HG03354 (cell line): Measurements from ENCODE around the gene VARS2.
"Not testable (repeated sequence)": the region's sequence is repeated elsewhere in the genome, so short reads cannot be mapped to it uniquely, and the experiment has no call there.

Experiments used
- ATAC-seq: cut with Tn5 transposase; IDR thresholded peaks from one replicate; pipeline ENCODE4 v1.9.1; 2021; ENCODE audit warnings: mild to moderate bottlenecking; ENCODE audit not compliant: unreplicated experiment, poor library complexity, severe bottlenecking

The VARS2 gene

DNA sequence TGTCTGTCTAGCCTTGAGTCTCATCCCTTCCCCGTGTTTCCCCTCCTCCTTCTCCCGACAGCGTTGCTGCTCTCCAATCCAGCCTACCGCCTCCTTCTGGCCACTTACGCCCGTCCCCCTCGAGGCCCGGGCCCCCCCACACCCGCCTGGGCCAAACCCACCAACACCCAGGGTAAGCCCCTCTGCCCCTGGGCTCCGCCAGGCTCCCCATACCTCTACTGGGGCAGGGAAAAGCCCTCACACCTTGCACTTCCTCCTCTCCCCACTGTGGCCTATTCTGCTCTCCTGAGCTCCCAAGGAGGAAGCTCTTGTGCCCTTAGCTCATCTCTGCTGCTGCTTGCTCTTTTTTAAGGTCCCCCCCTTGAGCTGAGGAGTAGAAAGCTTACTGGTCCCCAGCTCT lies 18.7 kb upstream of the VARS2 start:
- ATAC-seq: no peak

DNA sequence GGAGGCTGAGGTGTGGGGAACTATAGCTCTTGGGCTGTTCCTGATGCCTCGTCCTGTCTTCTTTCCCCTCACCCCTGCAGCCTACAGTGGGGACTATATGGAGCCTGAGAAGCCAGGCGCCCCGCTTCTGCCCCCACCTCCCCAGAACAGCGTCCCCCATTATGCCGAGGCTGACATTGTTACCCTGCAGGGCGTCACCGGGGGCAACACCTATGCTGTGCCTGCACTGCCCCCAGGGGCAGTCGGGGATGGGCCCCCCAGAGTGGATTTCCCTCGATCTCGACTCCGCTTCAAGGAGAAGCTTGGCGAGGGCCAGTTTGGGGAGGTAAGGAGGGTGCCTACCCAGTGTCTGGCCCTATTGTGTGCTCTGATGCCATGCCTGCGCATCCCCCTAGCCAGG lies 17.5 kb upstream of the VARS2 start:
- no peak for ATAC-seq

DNA sequence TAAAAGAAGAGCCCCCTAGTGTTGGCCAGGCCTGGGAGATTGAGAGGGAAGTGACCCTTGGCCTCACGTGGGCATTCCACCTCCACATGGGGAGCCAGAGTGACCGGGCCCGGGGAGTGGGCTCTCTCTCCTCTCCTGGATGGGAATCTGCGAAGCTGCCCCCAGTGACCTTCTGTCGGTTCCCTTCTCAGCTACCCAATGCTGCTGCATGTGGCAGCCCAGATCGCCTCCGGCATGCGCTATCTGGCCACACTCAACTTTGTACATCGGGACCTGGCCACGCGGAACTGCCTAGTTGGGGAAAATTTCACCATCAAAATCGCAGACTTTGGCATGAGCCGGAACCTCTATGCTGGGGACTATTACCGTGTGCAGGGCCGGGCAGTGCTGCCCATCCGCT lies 16.2 kb upstream of the VARS2 start:
- no peak for ATAC-seq

DNA sequence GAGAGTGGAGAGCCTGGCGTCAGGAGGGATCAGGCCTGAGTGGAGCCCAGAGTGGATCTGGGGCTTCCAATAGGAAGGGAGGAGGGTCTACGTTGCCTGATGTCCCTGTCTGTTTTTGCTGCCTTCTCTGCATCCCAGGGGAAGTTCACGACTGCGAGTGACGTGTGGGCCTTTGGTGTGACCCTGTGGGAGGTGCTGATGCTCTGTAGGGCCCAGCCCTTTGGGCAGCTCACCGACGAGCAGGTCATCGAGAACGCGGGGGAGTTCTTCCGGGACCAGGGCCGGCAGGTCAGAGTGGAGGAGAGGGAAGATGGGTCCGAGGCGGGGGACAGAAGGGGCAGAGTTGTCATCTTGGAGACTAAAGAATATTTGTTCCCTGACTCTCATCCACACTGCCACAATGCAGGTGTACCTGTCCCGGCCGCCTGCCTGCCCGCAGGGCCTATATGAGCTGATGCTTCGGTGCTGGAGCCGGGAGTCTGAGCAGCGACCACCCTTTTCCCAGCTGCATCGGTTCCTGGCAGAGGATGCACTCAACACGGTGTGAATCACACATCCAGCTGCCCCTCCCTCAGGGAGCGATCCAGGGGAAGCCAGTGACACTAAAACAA lies 15.2 kb upstream of the VARS2 start:
- ATAC-seq: no peak

DNA sequence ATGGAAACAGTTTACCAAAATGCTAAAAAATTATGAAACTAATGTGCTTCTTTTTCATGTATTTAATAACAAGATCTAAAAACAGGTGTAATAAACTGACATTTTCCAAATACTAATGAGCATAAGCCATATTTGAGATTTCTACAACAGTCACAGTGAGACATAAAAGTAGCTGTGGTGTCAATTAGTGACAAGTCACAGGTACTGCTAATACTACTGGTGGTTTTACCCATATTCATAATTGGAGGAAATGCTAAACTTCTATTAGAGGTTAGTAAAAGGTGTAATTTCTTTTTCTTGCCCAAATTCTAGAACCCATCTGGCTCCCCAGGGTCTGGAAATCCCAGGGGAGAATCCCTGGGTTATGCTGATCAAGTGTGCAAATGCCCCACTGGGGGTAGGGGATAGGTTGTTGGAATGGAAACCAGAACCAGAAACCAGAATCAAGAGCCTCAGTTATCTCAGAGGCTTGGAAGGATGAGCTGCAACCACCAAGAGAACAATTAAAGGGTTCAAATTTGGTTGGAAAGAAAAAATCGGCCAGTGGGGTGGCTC lies 13.1 kb upstream of the VARS2 start:
- ATAC-seq: no peak

DNA sequence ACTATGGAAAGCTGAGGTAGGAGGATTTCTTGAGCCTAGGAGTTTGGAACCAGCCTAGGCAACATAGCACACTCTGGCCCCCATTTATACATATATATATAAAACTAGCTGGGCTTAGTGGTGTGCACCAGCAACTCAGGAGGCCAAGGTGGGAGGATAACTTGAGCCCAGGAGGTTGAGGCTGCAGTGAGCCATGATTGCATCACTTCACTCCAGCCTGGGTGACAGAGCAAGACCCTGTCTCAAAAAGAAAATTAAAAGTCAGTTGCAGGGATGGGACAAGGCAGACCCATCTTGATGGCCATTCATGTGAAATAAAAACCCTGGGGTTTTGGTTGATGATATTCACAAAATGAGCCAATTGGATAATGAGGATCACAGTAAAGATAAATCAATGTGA lies 12.6 kb upstream of the VARS2 start:
- no peak for ATAC-seq

DNA sequence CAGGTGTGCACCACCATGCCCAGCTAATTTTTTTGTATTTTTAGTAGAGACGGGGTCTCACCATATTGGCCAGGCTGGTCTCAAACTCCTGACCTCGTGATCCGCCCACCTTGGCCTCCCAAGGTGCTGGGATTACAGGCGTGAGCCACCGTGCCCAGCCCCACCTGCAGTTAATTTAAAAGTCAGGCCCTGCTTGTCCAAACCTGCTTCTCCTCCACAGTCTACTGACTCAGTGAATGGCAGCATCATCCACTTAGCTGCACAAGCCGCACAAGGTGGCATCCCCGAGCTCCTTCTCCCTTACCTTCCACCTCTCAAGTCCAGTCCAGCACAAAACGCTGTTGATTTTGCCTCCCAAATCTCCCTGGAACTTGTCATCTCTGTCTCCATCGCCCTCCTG lies 11.8 kb upstream of the VARS2 start:
- not testable (repeated sequence) for ATAC-seq

DNA sequence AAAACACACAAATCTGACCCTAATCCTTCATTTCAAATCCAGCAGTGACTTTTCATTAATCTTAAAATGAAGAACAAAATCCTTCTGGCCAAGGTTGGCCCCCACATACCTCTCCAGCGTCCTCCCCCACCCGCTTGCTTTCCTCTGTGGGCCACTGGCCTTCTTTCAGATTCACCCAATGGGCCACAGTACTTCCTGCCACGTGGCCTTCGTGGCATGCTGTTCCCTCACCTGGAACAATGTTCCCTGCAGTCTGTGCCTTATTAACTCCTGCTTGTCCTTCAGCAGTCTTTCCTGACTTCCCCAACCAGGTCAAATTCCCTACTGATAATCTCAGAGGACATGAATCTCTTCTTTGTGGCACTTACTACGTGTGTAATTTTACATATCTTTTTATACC lies 11.3 kb upstream of the VARS2 start:
- no peak for ATAC-seq

DNA sequence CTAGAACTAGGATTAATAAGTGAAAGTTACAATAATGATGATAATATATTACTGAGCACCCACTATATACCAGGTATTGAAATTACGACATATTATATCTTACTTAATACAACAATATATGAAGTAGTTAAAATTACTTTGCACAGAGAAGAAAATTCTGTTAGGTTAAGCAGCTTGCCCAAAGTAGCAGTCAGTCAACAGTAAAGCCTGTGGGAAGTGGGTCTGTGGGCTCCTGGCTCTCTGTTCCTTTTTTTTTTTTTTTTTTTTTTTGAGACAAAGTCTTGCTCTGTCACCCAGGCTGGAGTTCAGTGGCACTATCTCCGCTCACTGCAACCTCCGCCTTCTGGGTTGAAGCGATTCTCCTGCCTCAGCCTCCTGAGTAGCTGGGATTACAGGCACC lies 10.8 kb upstream of the VARS2 start:
- no peak for ATAC-seq

DNA sequence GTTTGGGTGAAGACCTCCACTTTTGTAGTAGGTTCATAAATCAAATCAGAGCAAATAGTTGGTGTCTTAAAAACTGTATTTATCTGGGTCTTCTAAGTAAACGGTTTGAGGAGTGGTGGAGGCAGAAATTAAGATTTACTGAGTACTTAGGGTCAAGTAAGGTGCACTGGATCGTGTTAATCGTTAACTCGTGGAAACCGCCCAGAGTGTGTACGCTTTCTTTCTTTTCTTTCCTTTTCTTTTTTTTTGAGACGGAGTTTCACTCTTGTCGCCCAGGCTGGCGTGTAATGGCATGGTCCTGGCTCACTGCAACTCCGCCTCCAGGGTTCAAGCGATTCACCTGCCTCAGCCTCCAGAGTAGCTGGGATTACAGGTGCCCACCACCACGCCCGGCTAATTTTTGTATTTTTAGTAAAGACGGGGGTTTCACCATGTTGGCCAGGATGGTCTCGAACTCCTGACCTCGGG lies 6.7 kb upstream of the VARS2 start:
- not testable (repeated sequence) for ATAC-seq

DNA sequence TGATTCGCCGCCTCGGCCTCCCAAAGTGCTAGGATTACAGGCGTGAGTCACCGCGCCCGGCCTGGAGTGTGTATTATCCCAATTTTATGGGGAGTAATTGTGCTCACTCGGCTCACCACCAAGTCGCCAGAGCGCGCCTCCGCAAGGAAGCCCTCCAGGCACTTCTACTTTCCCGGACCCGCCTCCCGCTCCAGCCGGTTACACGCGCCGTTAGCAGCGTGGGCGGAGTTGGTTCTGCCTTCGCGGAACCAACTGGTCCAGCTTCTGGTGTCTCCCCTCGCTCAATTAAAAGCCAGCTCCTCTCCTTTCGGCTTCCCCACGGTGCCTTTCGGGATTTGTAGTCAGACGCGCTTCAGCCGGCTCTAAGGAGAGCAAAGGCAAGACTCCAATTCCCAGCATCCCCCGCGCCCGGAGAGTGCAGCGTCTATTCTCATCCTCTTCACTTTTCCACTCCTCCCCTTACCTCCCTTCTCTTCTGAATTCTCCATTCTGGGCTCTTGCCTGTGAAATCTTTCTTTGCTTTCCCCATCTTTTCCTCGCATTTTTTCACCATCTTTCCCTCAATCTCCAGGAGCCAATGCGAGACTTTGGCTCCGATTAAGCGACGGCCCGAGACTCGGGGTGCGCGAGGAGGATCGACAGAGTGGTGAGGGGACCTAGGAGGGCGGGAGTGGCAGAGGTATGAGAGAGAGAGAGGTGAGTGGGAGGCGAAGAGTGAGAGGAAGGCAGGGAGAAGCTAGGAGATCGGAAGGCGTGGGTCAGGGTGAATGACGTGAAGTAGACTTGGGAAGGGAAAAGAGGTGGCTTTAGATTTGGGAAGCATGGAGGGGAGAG lies 6.1 kb upstream of the VARS2 start, which contains the start of gene GTF2H4:
TSS of gene GTF2H4 (plus strand) at position 450 of the 834 bp plus-strand sequence.
- peak; percentile 98 for ATAC-seq

DNA sequence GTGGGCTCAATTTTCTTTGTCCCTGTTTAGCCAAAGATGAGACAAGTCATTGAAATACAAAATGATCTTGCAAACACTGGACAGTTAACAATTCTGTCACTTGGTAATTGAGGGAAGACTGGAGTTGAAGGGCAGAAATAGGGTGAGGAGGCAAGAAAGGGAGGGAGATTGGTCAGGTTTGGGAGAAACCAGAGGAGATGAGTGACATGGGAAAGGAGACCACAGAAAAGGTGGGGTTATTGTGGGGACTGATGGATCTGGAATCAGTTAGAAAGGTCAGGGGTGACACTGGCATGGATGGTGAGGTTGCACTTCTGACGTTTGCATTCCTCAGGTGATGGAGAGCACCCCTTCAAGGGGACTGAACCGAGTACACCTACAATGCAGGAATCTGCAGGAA lies 5.3 kb upstream of the VARS2 start:
- ATAC-seq: no peak

DNA sequence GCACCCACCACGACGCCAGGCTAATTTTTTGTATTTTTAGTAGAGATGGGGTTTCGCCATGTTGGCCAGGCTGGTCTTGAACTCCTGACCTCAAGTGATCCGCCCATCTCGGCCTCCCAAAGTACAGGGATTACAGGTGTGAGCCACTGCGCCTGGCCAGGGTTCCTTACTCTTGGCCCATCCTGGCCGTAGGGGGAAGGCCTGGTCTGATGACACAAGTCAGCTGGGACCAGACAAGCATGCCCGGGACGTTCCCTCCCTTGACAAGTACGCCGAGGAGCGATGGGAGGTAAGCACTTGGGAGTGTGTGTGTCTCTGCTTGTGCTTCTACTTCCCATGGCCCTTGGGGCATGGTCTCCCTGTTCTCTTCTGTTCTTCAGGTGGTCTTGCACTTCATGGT lies 3.6 kb upstream of the VARS2 start:
- ATAC-seq: not testable (repeated sequence)

DNA sequence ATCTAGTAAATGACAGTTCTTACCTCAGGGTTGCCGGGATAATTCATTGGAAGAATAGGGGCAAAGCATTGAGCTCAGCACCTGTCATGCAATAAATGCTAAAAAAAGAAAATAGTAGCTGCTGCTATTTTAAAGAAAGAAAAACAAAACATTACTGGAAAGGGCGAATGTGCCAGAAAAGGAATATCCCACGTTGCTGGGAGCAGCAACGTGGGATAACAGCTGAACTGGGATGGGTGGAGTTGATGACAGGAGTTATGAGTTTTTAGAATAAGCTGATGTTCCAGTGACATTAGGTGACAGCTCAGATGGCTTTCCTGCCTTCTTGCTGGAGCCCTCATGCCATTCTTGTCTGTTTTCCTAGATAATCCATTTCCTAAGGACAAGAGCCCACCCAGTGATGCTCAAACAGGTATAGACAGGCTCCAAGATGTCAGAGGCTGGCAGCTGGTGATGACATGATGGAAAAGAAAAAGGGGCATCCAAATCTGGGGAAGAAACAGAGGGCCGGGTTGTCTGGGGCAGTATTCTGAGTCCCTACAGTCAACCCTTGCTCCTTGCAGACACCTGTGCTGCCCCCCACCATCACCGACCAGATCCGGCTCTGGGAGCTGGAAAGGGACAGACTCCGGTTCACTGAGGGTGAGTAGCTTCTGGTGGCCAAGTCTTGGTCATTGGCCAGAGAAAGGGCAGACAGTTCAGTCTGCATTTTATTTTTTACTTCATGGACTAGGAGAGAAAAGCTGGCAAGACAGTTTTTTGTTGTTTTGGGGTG lies 1.1 kb upstream of the VARS2 start:
- ATAC-seq: no peak

DNA sequence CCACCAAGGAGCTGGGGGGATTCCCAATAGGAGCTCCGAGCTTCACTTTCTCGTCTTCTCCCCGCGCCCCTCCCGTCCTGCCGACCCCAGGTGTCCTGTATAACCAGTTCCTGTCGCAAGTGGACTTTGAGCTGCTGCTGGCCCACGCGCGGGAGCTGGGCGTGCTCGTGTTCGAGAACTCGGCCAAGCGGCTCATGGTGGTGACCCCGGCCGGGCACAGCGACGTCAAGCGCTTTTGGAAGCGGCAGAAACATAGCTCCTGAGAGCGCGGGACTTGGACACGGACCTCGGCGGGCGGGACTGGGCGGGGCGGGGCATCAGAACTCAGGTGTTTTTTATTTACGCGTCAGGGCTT lies 340 bp upstream of the VARS2 start:
- no peak for ATAC-seq

DNA sequence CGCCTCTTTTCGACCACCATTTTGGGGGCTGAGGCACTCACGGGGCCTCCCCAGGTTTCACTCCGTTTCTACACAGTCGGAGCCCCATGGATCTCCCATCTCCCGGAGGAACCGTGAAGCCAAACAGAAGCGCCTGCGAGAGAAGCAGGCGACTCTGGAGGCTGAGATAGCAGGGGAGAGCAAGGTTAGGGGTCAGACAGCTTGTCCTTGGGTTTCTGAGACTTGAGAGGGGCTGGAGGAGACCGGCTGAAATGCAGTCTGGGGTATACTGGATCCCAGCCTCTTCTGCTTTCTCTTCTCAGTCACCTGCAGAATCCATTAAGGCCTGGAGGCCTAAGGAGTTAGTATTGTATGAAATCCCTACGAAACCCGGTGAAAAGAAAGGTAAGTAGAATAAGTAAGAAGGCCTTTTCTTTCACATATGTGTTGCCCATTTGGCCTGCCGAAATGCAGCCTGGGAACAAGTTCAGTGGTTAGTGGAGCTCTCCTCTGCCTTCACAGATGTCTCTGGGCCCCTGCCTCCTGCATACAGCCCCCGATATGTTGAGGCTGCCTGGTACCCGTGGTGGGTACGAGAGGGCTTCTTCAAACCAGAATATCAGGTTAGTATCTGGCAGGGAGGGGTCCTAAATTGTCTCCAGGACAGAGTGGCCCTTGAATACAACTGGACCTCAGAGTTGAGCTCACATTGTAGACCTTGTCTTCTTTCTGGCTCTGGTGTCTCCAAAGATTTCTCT lies 984 bp downstream of the VARS2 start:
- no peak for ATAC-seq

DNA sequence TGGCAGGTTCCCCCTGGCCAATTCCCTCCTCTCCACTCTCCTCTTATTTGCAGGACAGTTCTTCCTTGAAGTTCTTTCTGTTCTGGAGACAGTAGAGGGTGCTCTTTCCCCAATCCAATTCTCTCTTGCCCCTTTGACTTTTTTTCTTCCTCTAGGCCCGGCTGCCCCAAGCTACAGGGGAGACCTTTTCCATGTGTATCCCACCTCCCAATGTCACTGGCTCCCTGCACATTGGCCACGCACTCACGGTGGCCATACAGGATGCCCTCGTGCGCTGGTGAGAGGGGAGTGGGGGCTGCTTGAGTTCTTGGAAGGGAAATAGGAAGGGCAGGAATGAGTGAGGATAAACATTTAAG lies 1.5 kb downstream of the VARS2 start:
- ATAC-seq: no peak

DNA sequence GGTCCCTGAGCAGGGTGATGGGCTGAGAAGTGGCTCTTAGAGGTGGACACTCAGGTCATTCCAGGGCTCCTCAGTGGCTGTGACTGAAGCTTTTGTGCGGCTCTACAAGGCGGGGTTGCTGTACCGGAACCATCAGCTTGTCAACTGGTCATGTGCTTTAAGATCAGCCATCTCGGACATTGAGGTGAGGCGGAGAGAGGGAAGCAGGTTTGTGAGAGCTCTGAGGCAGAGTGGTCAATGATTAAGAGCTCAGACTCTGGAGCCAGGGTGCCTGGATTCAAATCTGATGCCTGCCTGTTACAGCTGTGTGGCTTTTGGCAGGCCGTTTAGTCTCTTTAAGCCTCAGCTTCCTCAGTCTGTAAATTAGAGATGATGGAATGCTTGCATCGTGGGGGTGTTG lies 3.0 kb downstream of the VARS2 start:
- no peak for ATAC-seq

DNA sequence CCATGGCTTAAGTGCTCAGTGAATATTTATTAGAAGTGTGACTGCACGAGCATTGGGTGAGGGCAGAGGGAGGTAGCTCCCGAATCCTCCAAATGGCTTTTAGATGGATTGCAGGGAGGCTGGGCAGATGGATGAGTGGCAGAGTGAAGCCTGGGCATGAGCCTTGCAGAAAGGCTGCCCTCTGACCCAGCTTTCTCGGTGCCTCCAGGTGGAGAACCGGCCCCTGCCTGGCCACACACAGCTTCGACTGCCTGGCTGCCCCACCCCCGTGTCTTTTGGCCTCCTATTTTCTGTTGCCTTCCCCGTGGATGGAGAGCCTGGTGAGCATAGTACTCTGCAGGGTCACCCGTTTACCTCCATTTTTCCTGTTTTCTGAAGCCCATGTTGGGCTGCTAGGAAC lies 3.4 kb downstream of the VARS2 start:
- ATAC-seq: no peak

DNA sequence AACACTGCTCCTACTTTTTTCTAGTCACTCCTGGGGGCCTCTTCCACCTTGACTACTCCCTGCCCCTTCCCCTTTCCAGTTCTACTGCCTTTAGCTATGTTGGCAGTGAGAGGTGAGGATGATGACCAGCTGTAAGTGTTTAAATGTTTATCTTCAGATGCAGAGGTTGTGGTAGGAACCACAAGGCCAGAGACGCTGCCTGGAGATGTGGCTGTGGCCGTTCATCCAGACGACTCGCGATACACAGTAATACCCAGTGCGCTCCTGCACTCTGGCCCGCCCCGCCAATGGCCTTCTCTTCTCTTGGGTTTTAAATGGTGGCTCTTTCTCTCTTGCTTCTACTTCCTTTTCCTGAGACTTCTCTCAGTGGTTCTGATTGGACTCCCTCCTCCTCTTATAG lies 4.6 kb downstream of the VARS2 start:
- no peak for ATAC-seq
